HPDE6-E6E7 (cell line): ENCODE measurements around the gene ACTL8.

Source experiments
- DNase-seq: peaks from one replicate; pipeline ENCODE4 v3.0.0; 2011; ENCODE audit warnings: missing footprints; ENCODE audit errors: extremely low spot score

The ACTL8 gene

GRCh38 chr1:17770983-17771382 is 15.8 kb downstream of the ACTL8 start:
- DNase-seq: no peak

DNA sequence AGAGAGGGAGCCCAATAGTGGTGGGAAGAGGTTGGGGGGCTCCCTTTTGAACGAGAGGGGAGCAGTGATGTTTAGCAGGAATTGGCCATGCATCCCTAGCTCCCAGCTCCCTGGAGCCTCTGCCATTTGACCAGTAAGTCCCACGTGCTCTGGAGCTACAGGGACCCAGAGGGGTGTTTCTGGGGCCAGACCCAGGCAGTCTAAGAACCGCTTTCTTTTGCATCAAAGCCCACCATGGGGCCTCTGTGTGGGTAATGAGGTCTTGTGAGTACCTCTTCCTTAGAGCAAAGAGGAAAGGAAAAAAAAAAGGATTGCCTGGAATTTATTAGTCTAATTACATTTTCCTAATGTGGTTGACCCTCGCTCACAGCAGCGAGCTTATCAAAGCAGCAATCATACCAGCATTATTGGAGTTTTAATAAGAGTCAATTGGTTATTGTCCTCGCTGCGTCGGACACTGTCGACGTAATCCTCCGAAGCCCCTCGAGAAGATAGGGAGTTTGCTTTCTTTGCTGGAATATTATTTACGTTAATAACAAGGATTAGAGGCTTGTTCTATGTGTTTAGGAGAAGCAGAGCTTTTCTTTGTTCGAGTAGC is 17.6 kb downstream of the ACTL8 start:
- no peak for DNase-seq

GRCh38 chr1:17773591-17774326 is 18.6 kb downstream of the ACTL8 start:
- no peak for DNase-seq

DNA sequence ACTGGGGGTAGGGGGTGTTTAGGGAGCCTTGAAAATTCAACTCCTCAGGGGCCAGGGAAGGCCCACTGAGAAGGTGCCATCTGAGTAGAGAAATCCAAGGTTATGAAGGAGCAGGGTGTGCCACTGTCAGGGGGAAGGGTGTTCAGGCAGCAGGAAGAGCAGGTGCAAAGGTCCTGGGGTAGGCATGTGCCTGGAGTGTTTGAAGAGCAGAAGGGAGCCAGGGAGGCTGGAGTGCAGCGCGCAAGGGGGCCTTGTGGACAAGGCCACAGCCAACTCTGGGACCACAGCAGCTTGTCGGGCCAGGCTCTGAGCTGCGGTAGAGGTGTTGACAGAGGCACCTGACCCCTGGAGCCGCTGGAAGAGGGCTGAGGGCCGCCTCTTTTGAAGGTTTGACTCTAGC is 19.3 kb downstream of the ACTL8 start:
- DNase-seq: no peak

DNA sequence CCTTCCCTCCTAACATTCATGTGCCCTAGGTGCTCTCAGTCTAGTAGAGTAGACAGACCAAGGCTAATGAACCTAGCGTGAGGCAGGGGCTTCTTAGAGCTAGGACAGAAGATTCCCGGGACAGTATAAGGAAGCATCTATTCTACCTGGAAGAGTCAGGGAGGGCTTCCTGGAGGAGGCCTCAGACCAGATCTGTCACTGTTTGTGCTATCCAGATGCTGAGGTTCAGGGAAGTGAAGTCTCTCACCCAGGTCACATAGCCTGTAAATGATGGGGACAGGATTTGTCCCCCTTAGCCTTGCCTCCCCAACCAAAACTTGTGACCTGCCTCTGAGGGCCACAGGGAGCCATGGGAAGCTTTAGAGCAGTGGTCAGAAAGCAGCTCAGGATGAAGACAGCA is 20.7 kb downstream of the ACTL8 start:
- no peak for DNase-seq

- DNase-seq: no peak
Measured at GRCh38 chr1:17776426-17776825, 21.3 kb downstream of the ACTL8 start.

- no peak for DNase-seq
Measured at GRCh38 chr1:17777330-17777729, 22.2 kb downstream of the ACTL8 start.

- no peak for DNase-seq
Measured at GRCh38 chr1:17777818-17778217, 22.7 kb downstream of the ACTL8 start.

DNA sequence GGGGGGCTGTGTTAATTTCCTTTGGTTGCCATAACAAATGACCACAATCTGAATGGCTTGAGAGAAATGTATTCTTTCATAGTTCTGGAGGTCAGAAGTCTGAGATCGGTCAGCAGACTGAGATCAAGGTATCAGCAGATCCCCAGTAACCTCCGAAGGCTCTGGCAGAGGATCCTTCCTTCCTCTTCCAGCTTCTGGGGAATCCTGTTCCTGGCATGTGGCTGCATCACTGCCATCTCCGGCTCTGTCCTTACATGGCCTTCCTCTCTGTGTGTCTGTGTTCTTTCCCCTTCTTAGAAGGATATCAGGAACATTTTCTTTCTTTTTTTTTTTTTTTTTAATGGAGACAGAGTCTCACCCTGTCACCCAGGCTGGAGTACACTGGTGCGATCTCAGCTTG is 25.8 kb downstream of the ACTL8 start:
- DNase-seq: no peak

DNA sequence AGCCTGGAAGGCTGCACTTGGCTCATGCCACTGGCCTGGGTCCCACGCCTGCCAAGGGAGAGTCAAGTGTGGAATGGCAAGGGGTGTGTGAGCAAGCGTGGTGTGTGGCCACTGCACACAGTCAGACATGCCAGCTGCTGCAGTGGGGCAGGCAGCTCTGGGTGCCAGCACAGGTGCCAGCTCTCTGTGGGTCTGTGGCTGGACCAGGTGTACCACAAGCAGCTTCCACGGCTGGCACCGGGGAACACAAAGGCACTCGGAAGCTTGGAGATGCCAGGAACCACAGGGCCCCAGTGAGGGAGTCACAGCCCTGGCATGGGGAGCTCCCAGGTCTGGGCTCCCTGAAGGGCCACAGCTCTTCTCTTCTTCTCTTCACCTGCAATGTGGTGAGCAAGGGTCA is 34.8 kb downstream of the ACTL8 start:
- no peak for DNase-seq

DNA sequence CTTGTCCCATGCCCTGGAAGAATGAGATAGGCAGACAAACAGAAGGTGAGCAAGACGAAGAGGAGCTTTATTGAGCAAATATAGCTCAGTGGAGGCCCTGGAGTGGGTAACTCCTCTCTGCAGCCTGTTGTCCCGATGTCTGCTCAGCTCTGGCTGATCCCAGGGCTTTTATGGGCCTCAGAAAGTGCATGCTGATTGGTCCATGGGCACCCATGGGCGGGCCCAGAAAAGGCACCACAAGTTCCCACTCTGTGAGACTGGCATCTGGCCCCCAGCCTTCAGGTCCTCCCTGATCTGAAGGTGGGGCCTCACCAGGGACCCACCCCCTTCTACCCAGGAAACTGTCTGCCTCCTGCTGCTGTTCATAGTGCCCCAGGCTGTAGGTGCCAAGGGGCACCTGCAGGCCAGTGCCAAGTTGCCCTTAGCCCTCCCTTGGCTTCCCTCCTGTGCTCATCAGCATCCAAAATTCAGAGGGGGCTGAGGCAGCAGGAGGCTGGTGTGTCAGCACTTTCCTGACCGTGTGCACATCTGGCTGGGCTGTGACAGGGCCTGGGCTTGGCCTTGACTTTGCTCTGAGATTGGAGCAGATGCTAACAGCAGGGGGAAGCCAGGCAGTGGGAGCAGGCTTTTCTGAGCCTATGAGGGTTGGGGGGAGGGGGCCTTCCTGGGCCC is 35.4 kb downstream of the ACTL8 start:
- DNase-seq: no peak

GRCh38 chr1:17791055-17791390 is 35.9 kb downstream of the ACTL8 start:
- DNase-seq: no peak

DNA sequence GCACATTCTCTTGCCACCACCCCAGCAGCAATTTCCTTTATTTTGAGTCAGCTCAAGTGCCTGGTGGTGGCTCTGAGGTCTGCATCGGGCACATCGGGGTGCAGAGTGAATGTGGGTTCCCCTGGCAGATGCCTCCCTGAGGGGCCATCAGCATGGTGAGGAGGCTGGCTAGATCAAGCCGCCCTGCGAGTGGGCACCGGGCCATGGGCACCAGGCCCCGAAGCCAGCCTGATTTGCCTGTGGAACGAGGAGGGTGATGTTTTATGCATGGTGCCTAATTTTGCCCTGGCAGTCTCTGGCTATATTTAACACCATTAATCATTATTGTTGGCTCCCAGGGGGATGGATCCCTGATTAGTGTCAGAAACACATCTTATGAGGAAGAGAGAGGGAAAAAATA is 36.3 kb downstream of the ACTL8 start:
- DNase-seq: no peak

- DNase-seq: no peak
Measured at GRCh38 chr1:17792421-17792820, 37.3 kb downstream of the ACTL8 start.

GRCh38 chr1:17795081-17795809 is 40.1 kb downstream of the ACTL8 start:
- no peak for DNase-seq

- DNase-seq: no peak
Measured at GRCh38 chr1:17795836-17796645, 40.9 kb downstream of the ACTL8 start.

- DNase-seq: no peak
Measured at GRCh38 chr1:17797478-17797877, 42.3 kb downstream of the ACTL8 start.

- DNase-seq: no peak
Measured at GRCh38 chr1:17798011-17798410, 42.9 kb downstream of the ACTL8 start.

DNA sequence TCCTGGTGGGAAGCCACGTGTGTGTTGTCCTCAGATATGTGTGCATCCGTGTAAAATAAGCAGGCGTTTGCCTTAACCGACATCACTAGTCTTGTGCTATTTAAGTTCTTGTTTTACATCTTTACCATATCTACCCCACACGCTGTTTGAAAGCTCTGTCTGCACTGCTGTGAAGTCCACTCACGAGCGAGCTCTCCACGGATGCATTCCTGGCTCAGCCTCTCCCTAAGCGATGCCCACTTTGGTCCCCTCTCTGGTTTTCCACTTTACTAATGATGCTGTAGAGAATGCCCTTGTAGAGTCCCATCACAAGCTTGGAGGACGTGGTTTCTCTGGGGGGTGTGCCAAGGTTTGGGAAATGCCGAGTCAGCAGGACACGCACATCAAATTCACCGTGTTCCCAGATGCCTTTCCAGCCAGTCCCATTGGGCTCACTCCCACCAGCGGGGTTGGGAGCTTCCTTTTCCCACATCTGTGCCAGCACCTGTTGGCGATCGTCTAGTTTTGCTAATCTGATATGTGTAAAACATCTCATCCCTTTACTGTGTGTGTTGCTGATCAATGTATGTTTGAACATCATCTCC is 43.8 kb downstream of the ACTL8 start:
- no peak for DNase-seq

- DNase-seq: no peak
Measured at GRCh38 chr1:17799642-17800041, 44.5 kb downstream of the ACTL8 start.

- DNase-seq: no peak
Measured at GRCh38 chr1:17802164-17802563, 47.0 kb downstream of the ACTL8 start.
